GM04503 (cell line): ENCODE measurements around the gene WASL.

Experiments used
- DNase-seq: peaks from one replicate; pipeline ENCODE4 v3.0.0-alpha.2; 2012; ENCODE audit warnings: low read depth

The WASL gene

DNA sequence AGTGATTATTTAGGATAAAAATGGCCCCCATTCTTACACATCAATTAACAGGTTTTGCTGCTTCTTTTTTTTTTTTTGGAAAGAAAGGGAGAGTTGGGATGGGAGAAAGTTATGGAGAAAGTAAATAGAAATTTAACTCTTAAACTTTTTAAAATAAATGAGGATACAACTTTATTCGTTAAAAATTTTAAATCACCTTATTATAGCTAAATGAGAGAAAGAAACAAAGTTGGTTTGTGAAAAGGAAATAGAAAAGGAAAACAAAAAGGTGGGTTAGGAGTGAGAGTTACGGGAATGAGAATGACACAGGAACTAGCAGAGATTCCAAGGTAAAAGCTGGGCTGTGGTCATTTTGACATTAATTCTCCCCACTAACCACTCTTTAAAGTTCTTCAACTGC, 58.3 kb downstream of the WASL start:
- no peak for DNase-seq

DNA sequence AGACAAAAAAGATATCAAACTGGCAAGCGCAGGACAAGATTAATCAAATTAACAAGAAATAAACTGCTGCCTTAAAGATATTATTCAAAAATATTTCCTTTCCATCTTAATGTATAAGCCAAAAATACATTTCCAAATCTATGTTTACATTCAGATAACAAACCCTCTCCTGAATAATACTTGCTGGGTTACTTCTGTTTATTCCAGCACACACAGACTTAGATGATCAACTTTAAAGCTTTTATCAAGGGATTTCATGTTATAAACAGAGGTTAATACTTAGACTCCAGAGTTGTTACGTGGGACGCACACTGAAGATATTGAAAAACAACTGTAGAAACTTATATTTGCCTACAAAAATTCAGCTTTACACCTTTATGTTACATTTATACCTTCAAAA, 59.6 kb downstream of the WASL start:
- no peak for DNase-seq

DNA sequence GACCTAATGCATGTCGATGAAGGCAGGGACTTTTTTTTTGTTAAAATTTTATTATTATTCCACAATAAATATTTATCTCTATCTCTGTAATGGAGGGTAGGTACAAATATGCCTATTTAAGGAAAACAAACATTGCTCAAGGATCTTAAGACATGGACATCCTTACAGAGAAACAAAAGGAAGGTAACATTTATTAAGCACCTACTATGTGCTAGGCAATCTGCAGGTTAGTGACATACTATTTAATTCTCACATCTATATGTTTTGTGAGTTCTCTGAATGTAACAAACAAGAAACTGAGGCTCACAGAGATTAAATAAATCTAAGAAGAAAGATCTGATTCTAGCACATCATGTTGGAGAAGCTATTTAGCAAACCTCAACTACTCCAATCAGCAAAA, 61.1 kb downstream of the WASL start:
- DNase-seq, result no peak

DNA sequence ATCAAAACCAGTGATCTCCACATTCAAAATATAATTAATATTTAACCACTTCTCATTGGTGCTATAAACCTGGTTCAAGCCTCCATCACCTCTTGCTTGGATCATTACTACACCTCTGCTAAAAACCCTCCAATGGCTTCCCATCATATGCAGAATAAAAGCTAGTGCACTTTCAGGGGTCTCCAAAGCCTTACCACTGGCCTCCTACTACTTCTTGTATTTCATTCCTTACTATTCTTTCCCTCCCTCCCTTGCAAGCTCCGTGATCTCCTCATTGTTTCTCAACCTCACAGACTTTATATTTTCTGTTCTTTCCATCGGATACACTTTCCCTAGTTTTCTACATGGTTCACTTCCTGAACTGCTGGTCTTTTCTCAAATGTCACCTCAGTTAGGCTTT, 61.6 kb downstream of the WASL start:
- no peak for DNase-seq

DNA sequence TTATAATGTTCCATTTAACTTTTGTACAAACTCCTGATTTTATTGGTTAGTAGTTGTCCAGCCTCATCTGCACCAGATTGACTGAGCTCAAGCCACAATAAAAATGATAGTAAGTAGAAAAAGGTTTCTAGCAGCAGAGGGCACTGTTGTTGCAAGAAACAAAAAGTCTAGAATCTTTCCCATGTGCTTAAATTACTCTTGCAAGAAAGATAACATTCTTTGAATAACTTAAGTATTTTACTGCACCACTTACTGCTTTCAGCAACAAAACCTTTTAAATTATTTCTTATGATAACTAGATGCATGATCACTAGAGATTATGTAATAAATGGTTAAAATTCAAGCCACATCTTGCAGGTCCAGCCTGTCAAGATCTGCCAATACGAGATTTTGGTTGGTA, 66.1 kb downstream of the WASL start:
- DNase-seq, result peak; percentile 32

DNA sequence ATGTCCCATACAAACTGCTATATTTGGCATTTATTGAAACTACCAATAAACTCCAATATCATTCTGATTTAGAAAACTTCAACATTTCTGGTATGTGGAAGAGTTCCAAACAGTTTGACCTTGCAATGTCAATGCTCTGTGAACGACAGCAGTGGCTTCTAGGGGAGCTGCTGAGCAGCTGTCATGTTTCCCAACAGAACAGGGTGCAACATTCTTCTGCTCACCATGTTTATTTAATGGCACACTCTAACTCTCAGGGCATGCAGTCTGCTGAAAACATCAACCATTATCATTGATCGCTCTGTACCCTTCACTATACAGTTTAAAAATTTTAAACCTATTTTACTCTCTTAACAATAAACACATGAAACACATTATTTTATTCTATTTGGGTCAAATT, 67.2 kb downstream of the WASL start:
- no peak for DNase-seq

DNA sequence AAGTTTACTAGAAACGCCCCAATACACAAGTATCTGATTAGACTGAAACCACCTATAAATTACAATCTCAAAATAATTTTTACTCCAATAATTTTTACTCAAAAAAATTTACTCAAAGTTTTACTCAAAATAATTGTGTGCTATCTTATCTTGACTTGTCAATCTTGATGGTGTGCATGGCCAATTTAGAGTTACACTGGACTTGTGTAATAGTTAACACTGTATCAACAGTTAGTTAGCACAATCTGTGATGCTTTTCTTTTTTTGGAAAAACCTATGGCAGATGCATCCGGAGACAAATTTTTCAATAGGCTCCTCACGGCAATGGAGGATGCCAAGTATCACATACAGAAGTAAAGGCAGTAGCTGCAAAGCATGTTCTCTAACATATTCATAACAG, 68.2 kb downstream of the WASL start:
- DNase-seq, result no peak

DNA sequence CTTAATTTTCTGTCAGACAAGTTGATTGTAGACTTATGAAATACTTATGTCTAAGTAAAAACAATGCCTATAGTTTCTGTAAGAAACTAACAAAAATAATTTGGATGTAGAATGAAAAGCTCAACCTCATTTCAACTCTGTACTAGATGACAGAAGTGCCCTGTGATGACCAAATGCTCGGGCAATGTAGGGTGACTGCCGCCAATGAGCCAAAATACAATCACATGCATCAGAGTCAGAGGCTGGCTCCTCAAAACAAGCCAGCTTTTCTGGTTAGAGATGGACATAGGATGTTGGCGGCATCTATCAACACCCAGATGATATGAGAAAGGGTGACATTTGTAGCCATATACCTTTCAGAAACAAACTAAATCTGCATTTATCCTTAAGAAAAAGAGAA, 69.2 kb downstream of the WASL start:
- DNase-seq, result no peak

DNA sequence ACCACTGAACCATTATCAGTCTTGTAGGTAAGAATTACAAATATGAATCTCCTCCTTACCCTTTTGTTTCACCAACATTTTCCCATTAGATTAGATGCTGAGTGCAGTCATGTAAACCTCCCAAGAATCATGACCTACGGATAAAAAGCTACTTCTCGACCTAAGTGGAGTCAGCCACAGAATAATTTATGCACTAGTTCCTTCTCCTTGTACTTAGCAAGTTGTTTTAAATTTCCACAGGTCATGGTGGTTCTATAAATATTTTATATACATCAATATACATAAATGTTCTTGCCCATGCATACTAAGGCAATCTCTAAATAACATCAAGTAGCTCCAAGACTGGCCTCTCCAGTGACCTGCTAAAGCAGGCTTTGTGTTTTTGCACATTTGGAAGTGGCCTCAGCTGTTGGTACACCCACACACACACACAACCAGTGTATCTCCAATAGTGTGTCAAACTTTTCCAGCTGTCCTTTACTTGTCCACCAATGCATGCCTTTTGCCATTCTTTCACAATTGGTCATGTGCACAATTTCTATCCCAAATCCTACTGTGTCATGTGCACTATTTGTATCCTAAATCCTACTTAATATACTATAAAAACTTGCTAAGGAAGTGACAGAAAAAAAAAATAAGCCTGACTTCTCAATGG, 71.6 kb downstream of the WASL start:
- DNase-seq, result no peak

DNA sequence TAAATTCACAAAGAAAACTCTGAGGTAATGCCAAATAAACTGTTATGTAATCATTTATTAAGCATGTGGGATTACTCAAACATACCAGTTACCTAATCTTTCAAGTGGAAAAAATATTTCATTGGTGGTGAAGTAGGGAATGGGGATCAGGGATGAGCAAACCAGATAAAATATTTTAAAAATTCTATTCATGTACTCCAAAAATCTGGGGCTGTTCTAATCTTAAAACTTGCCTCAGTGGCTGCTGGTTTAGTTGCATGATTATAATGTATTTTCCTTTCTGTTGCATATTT, 73.7 kb downstream of the WASL start:
- DNase-seq, result peak; percentile 27

DNA sequence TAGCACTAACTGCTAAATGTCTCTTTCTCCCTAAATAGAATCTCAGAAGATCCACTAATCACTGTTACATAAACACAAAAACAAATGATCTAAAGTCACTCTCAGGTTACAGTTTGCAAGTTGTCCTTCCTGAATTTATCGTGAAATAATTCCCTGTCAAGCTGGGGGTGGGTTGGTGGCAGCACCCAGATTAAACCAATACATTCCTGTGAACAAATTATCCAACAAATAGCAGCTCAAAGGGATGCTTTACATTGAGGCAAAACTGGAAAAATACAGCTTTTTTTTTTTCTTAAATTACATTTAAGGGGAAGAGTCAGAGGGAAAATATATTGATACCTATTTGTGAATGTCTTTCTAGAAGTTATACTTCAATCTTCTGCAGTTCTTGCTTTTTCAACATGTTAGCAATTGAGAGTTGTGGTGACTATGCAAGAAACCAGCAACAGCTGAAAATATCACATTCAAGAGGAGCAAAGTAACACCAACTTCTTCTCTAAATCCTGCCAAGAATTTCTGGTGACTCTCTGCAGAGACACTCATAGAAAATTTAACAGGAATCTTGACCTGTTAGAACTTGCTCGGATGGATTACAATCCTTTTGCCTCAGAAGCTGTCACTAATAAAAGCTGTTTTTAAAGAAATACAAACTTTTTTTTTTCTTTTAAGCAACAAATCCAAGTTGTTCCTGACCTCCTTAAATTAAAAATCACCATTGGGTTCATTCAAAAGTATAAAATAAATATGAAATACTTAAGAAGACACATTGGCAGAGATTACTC, 74.2 kb downstream of the WASL start:
- DNase-seq, result peak; percentile 35

DNA sequence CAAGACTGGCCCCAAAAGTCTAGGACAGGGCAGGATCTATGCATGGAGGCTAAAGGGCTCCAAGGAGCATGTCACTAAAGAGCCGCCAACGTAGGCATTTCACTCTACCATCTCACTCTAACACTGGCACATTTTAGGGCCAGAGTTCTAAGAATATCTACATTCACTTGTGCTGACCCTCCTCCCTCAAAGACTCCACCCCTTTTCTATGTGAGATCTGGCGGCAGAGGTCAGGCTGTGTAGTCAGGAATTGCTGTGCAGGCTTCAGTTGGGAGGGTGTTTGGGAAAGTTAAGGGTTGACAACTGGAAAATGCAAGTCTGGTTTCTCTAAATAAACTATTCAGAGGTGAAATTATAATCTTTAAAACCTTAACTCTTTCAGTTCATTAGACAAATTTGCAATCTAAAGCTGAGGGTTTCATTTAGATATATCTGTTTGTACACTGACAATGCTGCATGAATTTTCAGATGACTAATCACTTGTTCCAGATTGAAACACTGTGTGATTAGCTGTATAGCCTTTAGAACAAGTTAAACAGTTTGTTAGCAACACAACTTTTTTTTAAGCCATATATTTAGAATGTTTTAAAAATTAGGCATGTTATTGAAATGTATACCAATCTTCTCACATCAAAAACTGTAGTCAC, 74.9 kb downstream of the WASL start:
- no peak for DNase-seq

DNA sequence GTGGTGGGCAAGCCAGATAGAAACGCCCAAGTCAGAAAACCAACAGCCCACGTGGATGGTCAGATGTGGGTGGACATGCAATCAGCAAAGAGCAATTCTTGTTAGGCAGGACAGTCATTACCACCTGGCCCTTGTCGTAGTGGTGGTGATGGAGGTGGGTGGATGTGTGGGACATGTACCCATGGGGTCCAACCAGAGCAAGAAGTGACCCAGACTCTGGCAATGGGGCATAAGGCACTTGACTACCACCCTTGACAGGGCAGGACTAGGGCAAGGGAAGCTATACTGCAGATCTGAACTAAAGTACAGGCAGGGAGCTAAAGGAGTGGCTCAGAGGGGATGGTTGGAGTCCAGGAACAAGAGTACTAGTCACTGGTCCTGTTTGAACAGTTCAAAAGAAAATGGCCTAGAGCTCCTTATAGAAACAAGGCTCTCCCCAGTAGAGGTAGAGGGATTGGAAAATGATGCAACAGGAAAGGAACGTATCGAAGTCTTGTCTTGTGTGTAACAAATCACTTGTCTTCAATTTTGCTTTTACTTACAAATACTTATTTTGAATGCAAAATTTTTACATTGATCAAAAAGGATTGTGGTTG, 75.6 kb downstream of the WASL start:
- DNase-seq, result no peak

DNA sequence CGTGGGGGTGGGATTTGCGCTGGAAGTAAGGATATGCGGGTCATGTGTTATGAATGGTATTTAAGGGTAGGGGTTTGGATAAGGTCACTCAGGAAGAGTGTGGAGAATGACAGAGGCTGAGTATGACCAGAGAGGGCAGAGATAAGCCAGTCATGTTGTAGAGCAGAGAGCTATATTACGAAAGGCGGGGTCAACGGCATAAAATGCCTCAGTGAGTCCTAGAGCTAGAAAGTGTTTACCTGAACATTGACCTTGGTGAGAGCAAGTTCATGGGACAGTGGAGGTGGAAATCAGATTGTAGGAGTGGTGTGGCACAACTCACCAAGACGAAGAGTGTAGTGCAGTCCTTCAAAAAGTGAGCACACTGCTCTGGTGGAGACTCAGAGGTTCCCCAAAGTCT, 79.3 kb downstream of the WASL start:
- DNase-seq, result no peak

DNA sequence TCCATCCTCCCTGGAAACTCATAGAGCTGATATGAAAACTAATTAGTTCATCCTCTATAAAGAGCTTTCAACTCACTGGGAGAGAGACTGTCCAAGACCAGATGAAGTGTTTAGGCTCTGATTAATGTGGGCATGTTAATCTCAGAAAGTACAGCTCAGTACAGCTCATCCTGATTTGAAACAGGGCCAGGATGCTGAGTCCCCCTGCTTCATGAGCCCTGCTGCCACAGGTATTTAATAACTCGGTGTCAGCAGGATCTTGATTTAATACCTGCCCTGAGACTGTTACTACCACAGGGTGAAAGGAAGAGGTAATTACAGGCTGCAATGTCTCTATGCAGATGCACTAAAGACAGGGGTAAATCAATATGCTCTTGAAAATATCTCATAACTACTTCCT, 82.3 kb downstream of the WASL start:
- no peak for DNase-seq

DNA sequence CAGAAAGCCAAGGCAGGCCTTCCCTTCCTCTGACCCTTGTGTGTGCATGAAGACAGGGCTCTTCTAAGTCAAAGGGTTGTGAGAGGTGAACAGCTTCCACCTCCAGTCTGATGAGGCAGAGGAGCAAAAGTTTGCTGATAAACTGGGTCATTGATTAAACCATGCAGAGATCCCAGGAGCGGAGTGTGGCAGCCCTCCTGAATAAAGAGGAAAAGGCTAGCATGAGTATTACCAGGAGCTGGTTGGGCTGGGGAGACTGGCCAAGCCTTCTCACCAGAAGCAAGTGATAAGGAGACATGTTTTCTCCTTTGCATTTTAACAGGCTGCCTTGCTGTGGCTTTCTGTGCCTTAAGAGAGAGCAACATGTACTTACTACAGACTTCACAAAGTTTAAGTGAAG, 82.9 kb downstream of the WASL start:
- DNase-seq, result no peak

DNA sequence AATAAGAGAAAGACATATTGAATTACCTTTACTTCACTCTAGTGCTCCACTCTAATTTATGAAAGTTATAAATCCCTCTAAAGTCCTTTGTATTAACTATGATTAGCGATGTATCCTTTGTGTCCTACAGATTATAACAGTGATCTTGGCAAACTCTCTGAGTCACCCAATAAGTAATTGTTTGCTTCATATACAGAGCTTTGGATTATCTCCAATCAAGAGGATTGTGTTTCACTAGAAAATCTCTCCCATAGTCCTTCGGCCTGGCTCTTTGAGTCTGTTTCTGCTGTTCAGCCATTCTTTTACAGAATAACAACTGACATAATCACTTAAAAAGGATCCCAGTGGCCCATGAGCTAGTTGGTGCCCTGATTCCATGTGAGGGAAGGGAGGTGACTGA, 83.6 kb downstream of the WASL start:
- no peak for DNase-seq

DNA sequence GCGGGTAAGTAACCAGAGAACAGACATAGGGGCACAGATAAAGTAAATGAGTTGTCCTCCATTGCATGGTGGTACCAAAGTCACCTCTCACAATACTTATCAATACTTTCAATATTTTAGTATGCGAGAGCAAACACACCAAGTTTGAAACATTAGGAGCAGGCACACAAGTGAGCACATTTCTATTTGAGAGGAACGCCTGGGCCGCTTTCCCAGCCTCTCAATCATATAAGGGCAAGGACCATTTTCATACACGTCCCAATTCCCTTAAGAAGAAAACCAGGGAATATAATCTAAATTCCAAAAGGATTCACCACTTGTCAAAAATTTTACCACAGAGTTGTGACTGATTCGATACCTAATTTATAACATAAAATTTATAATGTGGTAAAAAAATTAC, 85.6 kb downstream of the WASL start:
- DNase-seq, result no peak

DNA sequence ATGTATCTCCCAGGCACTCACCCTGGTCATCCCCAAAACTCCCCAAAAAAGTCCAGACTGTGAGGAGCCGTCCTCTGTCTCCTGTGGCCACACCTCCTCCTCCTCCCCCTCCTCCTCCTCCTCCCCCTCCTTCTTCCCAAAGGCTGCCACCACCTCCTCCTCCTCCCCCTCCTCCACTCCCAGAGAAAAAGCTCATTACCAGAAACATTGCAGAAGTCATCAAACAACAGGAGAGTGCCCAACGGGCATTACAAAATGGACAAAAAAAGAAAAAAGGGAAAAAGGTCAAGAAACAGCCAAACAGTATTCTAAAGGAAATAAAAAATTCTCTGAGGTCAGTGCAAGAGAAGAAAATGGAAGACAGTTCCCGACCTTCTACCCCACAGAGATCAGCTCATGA, 86.0 kb downstream of the WASL start:
- no peak for DNase-seq

DNA sequence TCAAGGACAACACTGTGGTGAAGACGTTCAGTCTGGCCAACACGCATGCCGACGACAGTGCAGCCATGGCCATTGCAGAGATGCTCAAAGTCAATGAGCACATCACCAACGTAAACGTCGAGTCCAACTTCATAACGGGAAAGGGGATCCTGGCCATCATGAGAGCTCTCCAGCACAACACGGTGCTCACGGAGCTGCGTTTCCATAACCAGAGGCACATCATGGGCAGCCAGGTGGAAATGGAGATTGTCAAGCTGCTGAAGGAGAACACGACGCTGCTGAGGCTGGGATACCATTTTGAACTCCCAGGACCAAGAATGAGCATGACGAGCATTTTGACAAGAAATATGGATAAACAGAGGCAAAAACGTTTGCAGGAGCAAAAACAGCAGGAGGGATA, 86.5 kb downstream of the WASL start:
- no peak for DNase-seq

DNA sequence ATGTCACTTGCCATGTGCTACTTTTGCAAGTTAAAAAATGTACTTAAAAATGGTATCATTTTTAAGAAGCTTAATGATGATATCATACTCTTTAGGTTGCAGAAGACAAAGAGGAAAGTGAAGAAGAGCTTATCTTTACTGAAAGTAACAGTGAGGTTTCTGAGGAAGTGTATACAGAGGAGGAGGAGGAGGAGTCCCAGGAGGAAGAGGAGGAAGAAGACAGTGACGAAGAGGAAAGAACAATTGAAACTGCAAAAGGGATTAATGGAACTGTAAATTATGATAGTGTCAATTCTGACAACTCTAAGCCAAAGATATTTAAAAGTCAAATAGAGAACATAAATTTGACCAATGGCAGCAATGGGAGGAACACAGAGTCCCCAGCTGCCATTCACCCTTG, 87.0 kb downstream of the WASL start:
- DNase-seq, result no peak

DNA sequence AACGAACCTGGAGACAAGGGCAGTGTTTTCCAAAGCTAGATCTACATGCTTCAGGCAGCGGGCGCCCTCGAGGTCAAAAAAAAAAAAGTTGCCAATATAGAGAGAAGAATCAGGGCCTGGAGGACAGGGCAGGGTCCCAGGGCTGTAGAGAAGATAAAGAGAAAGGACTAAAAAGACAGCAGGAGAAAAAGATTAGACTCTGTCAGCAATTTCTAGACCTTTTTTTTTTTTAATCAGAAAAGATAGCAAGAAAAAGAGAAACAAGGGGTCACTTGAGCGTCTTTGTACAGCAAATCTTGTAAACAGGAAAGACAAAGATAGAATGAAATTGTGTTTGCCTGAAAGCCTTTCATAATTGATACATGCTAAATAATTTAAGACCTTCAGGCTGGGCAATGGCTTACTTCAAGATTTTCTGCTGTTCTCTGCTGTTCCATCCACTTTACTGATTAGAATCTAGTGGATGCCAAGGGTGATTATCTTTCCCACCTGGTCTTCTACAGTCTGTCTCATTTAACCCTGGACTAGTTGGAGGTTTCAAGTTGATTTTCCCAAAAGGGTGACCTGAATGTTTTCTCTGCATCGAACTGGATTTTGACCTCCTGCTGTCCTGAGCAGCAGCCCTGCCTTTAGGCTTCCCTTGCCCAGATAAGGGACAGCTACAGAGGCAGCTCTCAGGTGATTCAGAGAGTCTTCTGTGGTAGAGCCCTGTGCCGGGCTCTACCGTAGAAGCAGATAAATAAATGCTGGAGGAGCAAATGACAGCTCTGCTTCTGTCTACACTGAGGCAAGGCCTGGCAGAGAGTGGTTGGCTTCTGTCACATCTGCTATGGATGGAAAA, 88.1 kb downstream of the WASL start:
- DNase-seq, result no peak
